ENCODE data around the gene WNK1. TPM values are rescaled to one million over a fixed set of nuclear protein-coding genes. Genes with fewer than 3 reads are reported as not detected.

WNK1 gene
- total RNA-seq, 1 donor from 2014 or later, result 178 TPM

- intact Hi-C loops (cut with DNase I), result no loop called here
- Histone ChIP-seq H3K9me3 (no peaks in the 10 kb centered on the region), H3K36me3 (no peaks in the 10 kb centered on the region), H3K27ac (no peak overlapping the region), H3K27me3 (no peaks in the 10 kb centered on the region), H3K4me3 (no peak overlapping the region), H3K4me1 (no peaks in the 10 kb centered on the region)
- TF ChIP-seq, protein P1, sequence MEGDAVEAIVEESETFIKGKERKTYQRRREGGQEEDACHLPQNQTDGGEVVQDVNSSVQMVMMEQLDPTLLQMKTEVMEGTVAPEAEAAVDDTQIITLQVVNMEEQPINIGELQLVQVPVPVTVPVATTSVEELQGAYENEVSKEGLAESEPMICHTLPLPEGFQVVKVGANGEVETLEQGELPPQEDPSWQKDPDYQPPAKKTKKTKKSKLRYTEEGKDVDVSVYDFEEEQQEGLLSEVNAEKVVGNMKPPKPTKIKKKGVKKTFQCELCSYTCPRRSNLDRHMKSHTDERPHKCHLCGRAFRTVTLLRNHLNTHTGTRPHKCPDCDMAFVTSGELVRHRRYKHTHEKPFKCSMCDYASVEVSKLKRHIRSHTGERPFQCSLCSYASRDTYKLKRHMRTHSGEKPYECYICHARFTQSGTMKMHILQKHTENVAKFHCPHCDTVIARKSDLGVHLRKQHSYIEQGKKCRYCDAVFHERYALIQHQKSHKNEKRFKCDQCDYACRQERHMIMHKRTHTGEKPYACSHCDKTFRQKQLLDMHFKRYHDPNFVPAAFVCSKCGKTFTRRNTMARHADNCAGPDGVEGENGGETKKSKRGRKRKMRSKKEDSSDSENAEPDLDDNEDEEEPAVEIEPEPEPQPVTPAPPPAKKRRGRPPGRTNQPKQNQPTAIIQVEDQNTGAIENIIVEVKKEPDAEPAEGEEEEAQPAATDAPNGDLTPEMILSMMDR (IDR thresholded peaks at IDR 0.05), result no peak
- DNase-seq (ENCODE audit: low spot score in 2 of 2), result no peak
Observed at GRCh38 chr12:730550-730949, 21.8 kb upstream of the WNK1 start.

DNA sequence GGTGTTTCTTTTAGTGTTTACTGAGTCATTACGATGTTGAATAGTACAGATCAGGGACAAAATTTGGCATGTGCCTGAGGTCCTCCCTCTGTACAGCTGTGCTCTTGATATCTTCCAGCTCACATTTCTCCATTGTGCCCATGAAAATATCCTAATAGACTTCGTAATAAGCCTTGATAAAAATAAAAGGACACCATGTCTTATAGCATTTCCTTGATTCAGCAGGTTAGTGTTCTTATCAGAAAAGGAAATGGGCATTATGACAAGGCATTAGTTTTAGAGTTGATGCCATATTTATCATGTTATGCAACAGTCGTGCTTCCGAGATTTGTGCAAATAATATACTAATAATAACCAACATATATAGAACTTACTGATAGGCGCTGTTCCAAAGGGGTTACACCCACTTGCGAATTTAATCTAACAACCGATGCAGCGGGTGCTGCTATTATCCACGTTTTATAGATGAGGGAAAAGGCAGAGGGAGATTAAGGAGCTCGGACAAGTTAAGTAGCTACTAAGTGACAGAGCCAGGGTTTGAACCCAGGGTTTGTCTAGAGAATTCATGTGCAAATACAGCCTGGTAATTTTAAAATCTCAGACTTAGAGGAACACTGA lies 15.1 kb upstream of the WNK1 start:
- Histone ChIP-seq H3K9me3 (no peaks in the 10 kb centered on the region), H3K4me3 (no peak overlapping the region), H3K27ac (no peak overlapping the region), H3K36me3 (no peaks in the 10 kb centered on the region), H3K27me3 (no peaks in the 10 kb centered on the region), H3K4me1 (no peaks in the 10 kb centered on the region)
- intact Hi-C loops (cut with DNase I), result no loop called here
- DNase-seq (ENCODE audit: low spot score in 2 of 2), result no peak
- TF ChIP-seq, protein P1 (IDR thresholded peaks at IDR 0.05), result no peak

DNA sequence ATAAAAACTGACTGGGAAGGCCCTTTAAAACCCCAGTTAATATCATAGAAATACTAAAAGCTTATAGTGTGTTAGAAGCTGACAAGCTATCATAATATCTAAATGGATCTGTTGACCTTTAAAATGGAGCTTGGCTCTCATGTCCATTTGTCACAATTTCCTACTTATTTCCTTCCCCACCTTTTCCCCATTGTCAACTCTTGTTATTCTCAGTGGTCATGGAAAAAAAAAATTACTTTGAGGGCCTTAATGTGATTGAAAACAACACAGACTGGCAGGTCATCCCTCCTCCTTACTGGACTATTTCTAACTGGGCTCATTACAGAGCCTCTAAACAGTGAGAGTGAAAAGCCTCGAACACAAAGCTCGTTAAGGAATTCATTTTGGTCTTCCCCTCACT lies 13.7 kb upstream of the WNK1 start:
- DNase-seq (ENCODE audit: low spot score in 2 of 2), result no peak
- TF ChIP-seq, protein P1 (IDR thresholded peaks at IDR 0.05), result no peak
- no peaks in the 10 kb centered on the region for H3K36me3 ChIP-seq
- no peaks in the 10 kb centered on the region for H3K9me3 ChIP-seq
- intact Hi-C loops (cut with DNase I), result no loop called here
- H3K4me1 ChIP-seq, result no peaks in the 10 kb centered on the region
- no peak overlapping the region for H3K27ac ChIP-seq
- no peak overlapping the region for H3K4me3 ChIP-seq
- H3K27me3 ChIP-seq, result no peaks in the 10 kb centered on the region

DNA sequence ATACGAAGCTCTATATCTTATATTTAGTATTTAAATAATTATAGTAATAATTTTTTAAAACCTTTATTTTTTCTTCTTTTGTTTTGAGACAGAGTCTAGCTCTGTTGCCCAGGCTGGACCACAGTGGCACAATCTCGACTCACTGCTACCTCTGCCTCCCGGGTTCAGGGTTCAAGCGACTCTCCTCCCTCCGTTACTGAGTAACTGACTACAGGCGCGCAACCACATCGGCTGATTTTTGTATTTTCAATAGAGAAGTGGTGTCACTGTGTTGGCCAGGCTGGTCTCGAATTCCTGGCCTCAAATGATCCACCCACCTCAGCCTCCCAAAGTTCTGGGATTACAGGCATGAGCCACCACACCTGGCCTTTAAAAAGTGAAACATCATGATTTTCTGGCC lies 13.0 kb upstream of the WNK1 start:
- no peak for DNase-seq (ENCODE audit: low spot score in 2 of 2)
- no peak overlapping the region for H3K4me3 ChIP-seq

GRCh38 chr12:740921-741320 lies 11.5 kb upstream of the WNK1 start:
- TF ChIP-seq, protein P1 (IDR thresholded peaks at IDR 0.05), result no peak
- no peaks in the 10 kb centered on the region for H3K36me3 ChIP-seq
- no peaks in the 10 kb centered on the region for H3K27me3 ChIP-seq
- H3K27ac ChIP-seq, result no peak overlapping the region
- DNase-seq (ENCODE audit: low spot score in 2 of 2), result no peak
- H3K4me1 ChIP-seq, result no peaks in the 10 kb centered on the region
- H3K4me3 ChIP-seq, result no peak overlapping the region
- no peaks in the 10 kb centered on the region for H3K9me3 ChIP-seq
- intact Hi-C loops (cut with DNase I), result no loop called here

More for the DNA sequence above, 13.0 kb upstream of the WNK1 start:
- Histone ChIP-seq H3K27me3 (no peaks in the 10 kb centered on the region), H3K36me3 (no peaks in the 10 kb centered on the region), H3K4me1 (no peaks in the 10 kb centered on the region), H3K9me3 (no peaks in the 10 kb centered on the region), H3K27ac (no peak overlapping the region)
- intact Hi-C loops (cut with DNase I), result no loop called here
- TF ChIP-seq, protein P1 (IDR thresholded peaks at IDR 0.05), result no peak
